GM19099 (cell line): ENCODE measurements around the gene PIP5KL1.
A peak's percentile ranks its signal among the peaks of the same experiment; 100 is the strongest.

Source experiments
- POLR2A ChIP-seq: IDR thresholded peaks from 3 replicates; pipeline ENCODE4 v1.6.1; 2011; ENCODE audit warnings: low read depth; ENCODE audit not compliant: insufficient read length; ENCODE audit errors: extremely low read depth

The PIP5KL1 gene

DNA sequence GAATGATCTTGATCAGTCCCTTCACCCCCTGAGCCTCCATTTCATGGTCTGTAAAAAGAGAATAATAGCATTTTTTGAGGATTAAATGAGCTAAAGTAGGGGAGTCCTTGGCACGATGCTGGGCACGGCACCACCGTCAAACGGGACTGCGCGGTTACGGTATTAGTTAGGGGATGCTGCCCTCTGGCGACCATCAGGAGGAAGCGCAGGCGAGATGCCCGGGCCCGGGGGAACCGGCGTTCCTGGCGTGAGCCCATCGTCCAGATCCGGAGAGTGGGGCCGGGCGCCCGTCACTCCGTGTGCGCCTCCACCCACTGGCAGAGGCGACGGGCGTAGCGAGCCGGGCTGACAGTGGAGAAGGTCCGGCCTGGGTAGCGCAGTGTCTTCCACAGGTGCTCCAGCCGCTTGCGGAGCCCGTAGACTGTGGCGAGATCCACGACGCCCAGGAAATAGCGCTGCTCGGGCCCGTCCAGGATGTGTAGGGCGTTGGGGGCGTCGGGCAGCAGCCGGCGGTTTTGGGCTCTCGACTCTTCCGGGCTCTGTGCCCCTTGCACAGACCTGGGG is 8.9 kb downstream of the PIP5KL1 start:
- no peak for TF ChIP-seq POLR2A

DNA sequence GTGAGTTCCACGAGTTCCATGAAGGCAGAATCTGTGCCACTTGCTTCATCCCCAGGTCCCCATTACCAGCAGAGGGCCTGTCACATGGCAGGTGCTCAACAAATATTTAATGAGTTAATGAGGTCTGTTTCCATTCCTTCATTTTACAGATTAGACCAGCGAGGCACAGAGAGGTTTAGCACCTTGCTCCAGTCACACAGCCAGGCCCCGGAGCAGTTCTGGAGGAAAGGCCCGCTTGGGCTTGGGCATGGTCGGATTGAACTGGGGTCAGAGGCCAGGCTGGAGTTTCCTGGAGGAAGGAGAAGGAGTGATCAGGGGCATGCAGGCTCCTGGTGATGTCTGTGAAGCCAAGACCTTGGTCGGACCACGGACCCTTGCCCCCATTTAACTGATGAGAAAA is 9.8 kb downstream of the PIP5KL1 start:
- no peak for TF ChIP-seq POLR2A

DNA sequence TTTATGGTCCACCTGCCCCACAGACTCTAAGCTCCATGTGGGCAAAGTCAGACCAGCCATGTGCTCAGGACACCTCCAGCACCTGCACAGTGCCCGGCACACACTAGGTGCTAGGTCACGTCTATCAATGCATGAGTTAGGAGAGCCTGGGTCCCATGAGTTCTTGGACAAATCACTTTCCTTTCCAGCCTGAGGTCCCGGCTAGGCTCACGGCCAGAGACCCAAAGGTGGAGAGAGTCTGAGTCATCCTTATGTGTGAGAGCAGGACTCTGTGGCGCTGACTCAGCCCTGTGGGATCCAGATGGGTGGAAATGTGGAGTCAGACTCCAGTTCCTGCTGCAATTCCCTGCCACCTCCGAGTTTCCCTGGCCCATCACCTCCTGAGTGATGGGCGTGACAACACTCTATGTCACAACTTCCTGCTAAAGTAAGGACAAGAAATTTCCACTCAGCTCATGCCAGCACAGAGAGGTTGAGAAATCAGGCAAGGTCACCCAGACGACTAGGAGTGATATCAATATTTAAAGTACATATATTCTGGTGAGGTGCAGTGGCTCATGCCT is 11.2 kb downstream of the PIP5KL1 start:
- no peak for TF ChIP-seq POLR2A

DNA sequence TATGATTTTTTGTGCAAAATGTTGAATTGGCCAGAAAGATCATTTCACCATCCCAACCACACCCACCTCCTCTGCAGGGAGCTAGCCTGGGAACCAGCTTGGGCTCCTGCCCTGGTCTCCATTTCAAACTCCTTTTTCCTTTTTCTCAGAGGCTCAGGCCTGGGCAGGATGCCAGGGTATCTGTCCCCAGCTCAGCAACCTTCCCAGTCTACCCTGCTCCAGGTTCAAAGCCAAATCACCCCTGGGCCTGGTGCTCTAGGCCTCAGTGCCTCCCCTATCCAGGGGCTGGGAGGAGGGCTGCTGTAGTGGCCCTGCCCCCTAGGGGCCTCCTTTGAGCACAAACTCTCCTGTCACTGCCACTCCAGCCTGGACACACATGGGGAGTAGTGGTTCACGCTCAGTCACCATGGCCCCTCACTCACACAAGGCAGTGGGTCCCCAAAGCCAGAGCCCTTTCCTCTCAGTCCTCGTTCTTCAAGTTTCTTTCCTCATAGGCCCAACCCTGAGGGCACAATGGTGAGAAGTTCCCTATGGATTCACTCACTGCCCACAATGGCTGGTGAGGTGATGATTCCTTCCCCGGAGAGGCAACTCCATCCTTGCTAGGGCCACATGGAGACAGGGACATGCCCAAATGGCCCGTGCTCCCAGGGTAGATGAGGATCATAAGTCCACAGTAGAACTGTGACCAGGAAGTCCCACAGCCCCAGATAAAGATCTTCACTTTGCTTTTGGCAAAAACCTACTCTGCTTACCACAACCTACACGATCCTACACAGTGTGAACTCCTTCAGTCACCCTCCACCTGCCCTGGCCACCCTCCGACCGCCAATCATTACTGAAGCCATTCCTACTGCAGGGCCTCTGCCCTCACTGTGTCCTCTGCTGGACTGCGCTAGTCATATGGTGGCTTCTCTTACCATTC is 12.1 kb downstream of the PIP5KL1 start:
- no peak for TF ChIP-seq POLR2A

DNA sequence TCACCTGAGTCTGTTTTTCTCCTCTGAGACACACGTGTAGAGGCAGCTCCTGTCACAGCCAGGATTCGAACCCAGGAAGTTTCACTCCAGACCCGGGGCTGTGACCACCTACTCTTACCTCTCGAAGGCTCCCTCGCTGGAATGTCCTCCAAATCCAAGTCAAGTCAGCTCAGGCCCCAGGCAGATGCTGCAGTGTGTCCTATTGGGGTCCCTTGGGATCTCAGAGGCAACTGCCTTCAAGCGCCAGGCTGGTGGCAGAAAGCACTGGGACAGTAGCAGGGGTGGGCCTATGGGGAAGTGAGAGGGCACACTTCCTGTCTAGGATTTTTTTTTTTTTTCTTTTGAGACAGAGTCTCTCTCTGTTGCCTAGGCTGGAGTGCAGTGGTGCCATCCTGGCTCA is 13.0 kb downstream of the PIP5KL1 start:
- TF ChIP-seq POLR2A, result peak; percentile 29

DNA sequence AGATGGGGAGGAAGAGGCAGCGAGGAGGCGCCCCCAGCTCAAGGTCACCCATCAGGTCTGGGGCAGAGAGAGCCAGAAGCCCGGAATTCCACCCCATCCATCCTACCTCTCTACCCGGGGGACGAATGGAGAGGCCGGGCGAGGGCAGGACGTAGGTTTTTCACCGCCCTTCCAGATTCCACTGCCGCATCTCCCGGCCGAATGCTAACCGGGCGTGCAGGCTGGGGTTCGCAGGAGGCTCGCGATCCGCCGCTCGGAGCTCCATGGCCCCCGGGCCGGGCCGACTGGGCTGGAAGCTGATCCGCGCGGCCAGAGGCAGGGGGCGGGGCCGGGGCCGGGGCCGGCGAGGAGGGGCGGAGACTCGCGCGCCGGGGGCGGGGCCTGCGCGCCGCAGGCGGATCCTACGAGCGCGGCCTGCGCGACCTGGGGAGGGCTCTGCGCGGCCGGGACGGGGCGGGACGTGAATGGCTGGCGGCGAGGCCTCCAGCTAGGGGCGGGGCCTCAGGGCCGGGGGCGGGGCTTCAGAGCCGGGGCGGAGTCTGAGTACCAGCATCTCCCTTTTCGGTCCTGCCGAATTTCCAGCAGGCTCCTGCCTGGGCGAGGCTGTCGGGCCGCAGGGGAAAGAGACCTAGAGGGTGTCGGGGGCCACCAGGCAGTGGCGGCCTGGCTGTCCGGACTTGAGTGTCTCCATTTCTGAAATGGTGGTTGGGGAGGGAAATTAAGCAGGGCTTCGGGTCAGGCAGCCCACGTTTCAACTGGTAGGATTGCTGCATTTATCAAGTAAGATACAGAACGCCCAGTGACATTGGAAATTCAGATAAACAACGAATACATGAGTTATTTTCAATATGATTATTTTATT is 13.6 kb downstream of the PIP5KL1 start, which contains the start of gene ST6GALNAC4:
Gene ST6GALNAC4 (minus strand): TSS at position 322 of the 862 bp plus-strand sequence. CDS start 622 bp downstream, outside the sequence.
- peak; percentile 81 for TF ChIP-seq POLR2A

DNA sequence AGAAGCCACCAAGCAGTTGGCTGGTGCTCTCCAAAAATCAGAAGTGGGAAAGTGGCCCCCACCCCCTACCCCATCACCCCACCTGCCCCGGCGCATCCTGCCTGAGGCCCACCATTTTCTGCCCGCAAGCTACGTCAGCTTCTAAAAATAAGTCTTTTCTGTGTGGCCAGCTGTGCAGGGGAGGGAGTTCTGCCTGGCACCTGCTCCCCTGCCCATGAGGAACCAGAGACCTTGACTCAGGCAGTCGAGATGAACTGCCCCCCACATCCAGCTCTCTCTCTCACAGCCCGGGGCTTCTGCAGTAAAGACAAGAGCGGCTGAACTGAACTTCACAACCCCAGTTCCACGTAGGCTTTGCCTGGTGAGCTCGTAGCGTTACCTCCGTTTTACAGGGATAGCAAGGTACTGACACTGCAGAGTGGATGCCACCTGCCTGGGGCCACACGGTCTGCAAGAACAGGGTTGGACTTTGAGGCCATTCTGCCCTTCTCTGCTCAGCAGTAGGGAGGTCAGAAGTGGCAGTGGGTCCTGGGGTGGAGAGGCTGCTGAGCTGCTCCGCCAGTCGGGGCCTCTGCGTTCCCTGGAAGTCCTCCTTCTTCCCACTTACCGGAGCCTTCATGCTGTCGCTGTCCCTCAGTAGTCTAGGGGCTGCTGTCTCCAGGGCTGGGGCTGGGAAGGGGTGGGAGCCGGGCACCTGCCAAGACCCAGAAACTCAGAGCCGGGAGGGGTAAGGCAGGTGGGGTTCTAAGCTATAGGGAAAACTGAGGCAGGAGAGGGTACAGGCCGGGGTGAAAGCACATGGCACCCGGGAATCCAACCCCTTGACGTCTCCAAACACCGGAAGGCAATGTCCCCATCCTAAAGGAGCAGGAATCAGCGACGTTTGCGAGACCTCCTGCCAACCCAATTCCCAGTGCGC is 14.5 kb downstream of the PIP5KL1 start:
- TF ChIP-seq POLR2A, result peak; percentile 68

DNA sequence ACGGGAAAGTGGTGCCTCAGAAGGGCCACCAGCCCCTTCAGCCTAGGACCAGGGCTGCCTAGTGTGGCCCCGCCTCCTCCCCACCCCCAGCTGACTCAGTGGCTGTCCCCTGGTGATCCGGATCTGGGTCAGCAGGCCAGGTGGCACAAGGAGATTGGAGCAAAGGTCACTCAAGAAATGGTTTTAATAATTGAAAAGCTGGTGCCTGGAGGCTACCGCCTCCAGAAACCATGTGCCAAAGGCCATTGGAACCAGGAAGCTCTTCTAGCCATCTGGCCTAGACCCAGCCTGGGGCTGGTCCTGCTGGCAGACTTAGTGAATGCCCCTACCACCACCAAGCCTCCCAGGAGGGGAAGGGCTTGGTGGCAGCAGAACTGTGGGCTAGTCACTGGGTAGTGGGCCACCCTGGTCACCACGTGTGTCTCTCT is 15.2 kb downstream of the PIP5KL1 start:
- TF ChIP-seq POLR2A, result no peak

DNA sequence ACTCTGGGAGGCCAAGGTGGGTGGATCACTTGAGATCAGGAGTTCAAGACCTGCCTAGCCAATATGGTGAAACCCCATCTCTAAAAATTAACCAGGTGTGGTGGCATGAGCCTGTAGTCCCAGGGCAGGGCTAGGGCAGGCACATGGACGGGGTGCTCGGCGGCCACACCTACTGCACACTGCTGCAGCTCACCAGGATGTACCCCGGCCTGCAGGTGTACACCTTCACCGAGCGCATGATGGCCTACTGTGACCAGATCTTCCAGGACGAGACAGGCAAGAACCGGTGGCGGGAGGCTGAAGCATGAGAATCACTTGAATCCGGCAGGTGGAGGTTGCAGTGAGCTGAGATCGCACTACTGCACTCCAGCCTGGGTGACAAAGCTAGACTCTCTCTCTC is 16.9 kb downstream of the PIP5KL1 start:
- TF ChIP-seq POLR2A, result no peak

DNA sequence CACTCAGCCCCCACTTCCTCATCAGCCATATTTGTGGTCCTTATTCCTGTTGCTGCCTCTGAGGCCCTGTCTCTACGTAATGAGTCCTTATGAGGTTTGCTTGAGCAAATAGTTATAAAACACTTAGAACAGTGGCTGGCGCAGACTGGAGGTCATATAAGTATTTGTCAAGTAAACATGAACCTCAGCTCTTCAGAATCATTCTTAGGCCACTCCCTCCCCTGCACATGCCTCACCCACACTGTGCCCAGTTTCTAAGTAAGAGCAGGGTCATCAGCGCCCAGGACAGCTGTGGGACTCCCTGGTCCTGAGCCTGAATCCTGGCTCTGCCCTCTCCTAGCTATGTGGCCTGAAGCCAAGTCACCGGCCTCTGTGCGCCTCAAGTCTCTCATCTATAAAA is 17.7 kb downstream of the PIP5KL1 start:
- no peak for TF ChIP-seq POLR2A

DNA sequence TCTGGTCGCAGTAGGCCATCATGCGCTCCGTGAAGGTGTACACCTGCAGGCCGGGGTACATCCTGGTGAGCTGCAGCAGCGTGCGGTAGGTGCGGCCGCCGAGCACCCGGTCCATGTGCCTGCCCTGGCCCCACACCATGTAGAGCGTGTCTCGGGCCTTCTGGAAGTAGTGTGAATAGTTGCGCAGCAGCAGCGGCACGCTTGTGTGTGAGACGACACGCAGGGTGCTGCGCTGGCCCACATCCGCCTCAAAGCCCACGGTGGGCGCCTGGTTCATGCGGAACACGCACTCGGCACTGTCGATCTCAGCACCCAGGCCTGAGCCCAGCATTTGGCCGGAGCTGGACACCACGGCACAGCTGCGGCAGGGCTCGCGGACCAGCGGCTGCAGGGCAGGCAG is 18.3 kb downstream of the PIP5KL1 start:
- no peak for TF ChIP-seq POLR2A

DNA sequence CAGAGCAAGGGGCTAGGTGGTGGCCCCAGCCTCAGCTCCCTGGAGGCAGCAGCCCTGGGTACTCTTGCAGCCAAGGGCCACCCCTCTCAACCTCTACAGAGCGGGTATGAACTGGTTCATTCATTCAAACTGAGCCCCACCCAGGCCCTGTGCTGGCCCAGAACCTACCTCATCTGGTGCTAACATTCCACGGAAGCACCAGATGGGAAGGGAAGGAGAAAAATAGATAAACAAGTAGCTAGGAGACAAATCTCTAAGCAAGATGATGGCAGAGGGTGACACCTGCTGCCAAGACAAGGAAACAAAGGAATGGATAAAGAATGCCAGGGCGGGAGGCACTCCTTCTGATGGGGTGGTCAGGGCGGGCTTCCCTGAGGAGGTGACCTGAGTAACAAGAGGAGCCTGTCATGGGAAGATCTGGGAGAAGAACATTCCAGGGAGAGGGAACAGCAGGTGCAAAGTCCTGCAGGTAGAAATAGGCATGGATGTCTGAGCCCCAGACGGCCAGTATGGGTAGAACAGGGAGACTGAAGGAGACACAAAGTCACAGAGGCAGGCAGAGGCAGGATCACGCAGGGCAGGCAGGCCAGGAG is 19.9 kb downstream of the PIP5KL1 start:
- TF ChIP-seq POLR2A, result no peak

DNA sequence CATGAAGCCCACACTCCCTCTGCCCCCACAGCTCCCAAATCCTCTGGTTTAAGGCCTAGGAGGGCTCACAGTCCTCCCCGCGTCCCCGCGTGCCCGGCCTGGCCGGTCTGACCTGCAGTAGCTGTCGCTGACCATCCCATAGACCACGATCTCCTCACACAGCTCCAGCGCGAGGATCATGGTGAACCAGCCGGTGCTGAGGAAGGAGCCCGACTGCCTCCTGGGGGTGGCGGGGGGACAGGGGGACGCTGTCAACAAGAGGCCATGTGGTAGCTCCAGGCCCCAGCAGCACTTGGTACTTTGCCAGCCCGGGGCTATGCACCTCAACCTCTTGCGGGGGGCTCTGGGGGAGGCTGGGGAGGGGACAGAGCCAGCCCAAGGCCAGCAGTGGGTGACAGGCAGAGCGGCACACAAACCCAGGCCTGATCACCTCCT is 20.7 kb downstream of the PIP5KL1 start:
- no peak for TF ChIP-seq POLR2A

DNA sequence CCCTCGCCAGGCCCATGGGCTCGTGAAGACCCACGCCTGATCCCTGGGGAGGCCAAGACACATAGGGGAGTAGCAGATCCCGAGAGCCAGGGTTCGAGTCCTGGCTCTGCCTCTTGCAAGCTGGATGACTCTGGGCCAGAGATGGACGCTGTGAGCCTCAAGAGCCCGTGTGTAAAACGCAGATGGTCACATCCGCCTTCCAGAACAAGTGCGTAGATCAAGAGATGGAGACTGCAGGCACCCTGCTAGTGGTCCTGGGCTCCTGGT is 22.0 kb downstream of the PIP5KL1 start:
- no peak for TF ChIP-seq POLR2A
